Superior temporal gyrus (tissue), 1 donor: ENCODE measurements around the gene BECN2.

Experiments
- DNase-seq: peaks from one replicate; pipeline ENCODE4 v3.0.0-alpha.2; 2016; ENCODE audit errors: extremely low spot score

The BECN2 gene

DNA sequence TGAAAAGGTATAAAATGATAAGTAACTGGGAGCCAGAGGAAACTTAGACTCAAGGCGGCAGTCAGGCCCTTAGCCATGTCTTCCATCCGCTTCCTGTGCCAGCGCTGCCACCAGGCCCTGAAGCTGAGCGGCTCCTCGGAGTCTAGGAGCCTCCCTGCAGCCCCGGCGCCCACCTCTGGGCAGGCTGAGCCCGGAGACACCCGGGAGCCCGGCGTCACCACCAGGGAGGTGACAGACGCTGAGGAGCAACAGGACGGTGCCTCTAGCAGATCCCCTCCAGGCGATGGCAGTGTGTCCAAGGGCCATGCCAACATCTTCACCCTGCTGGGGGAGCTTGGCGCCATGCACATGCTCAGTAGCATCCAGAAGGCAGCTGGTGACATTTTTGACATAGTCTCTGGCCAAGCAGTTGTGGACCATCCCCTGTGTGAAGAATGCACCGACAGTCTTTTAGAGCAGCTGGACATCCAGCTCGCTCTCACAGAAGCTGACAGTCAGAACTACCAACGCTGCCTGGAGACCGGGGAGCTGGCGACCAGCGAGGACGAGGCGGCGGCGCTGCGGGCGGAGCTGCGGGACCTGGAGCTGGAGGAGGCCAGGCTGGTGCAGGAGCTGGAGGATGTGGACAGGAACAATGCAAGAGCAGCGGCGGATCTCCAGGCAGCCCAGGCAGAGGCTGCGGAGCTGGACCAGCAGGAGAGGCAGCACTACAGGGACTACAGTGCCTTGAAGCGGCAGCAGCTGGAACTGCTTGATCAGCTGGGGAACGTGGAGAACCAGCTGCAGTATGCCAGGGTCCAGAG, at the start of gene BECN2:
TSS of gene BECN2 (plus strand) at position 76 of the 803 bp plus-strand sequence. CDS start at position 76, 0 bp downstream.
- DNase-seq: no peak

DNA sequence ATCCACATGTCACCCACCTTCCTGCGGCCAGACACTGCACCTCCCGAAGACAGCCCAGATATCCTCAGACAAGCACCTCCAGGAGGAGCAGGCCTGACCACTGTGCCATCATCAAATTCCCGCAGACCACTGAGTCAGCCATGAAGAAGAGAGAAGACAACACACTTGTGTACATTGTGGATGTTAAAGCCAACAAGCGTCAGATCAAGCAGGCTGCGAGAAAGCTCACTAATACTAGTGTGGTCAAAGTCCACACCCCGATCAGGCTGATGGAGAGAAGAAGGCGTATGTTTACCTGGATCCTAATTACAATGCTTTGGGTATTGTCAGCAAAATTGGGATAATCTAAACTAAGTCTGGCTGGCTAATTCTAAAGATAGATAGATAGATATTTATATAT, 41.4 kb upstream of the BECN2 start:
- no peak for DNase-seq

DNA sequence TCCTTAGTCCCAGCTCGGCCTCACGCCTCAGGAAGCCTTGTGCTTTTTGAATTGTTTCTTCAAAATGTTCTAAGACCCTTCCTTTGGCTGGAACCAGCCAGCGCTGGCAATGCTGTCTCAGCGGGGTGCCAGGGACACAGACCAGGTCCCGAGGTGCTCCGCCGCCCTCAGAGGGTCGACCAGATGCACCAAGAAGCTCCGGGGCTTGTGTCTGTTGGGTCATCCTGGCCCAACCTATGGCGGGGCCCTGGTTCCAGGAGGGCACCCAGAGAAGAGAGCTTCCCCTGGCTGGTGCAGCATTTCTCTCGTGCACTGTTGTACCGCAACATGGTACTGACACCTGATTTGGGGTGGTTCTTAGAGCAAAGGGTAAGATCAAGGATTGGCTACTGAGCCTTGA, 40.1 kb upstream of the BECN2 start:
- no peak for DNase-seq

GRCh38 chr1:241918879-241919278, 38.7 kb upstream of the BECN2 start:
- no peak for DNase-seq

DNA sequence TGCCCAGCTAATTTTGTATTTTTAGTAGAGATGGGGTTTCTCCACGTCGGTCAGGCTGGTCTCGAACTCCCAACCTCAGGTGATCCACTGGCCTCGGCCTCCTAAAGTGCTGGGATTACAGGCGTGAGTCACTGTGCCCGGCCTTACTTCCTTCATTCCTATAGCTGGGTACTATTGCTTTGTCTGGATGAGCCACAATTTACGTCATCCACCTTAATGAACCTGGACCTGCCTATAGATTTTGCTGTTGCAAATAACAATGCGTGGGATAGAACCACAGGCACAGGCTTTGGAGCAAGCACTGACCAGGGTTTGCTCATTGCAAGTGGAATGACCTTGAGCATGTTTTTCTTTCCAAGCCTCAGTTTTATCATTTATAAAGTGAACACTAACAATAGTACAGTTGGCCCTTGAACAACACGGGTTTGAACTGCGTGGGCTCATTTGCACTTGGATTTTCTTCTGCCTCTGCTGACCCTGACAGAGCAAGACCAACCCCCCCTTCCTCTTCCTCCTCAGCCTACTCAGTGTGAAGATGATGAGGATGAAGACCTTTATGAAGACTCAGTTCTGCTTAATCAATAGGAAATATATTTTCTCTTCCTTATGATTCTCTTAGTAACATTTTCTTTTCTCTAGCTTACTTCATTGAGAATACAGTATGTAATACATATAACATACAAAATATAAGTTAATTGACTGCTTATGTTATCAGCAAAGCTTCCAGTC, 33.3 kb upstream of the BECN2 start:
- no peak for DNase-seq

- DNase-seq: no peak
Measured at GRCh38 chr1:241926141-241926540, 31.4 kb upstream of the BECN2 start.

DNA sequence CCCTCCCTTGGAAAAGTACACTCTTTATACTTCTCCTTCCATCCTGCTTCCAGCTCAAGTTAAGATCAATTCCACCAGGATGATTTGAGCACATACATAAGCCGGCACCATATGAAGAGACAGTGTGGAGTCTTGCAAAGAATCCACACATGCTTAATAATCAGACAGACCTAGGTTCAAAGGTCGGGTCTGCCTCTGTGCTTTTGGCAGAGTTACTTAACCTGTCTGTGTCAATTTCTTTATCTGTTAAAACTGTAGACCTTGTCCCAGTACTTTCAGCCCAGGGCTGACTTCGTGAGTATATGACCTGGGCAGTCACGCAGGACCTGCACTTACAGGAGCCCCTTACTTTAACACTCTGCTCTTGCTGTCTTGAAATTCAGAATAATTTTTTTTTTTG, 30.2 kb upstream of the BECN2 start:
- DNase-seq: no peak

DNA sequence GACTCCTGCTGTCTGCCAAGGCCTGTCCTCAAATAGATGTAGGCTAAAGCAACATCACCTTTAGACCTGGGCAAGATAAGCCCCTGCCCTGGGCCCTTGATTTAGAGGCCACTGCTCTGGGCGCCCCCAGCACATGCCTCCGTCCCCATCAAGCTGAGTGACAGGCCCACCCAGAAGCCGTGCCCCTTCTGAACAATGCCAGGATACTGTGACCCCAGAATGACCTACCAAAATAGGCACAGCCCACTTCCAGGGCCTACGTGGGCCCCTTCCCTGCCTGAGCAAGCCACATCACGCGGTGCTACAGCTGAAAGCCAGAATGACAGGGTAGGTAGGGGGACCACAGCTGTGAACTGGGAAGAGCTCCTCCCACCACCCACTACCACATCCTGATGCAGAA, 24.7 kb upstream of the BECN2 start:
- no peak for DNase-seq

- DNase-seq: peak; percentile 33
Measured at GRCh38 chr1:241934201-241934848, 23.2 kb upstream of the BECN2 start.

- peak; percentile 13 for DNase-seq
Measured at GRCh38 chr1:241934866-241935265, 22.7 kb upstream of the BECN2 start.

- no peak for DNase-seq
Measured at GRCh38 chr1:241939798-241940197, 17.8 kb upstream of the BECN2 start.

DNA sequence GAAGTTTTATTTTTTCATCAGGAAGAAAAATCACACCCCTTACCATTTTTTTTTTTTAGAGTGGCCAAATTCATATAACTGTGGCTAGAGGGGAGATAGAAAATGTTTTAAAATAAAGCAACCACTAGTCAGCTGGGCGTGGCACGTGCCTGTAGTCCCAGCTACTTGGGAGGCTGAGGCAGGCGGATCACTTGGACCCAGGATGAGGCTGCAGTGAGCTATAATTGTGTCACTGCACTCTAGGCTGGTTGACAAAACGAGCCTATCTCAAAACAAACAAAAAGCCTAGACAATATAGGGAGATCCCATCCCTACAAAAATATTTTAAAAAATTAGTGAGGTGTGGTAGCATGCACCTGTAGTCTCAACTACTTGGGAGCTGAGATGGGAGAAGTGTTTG, 14.8 kb upstream of the BECN2 start:
- DNase-seq: no peak

DNA sequence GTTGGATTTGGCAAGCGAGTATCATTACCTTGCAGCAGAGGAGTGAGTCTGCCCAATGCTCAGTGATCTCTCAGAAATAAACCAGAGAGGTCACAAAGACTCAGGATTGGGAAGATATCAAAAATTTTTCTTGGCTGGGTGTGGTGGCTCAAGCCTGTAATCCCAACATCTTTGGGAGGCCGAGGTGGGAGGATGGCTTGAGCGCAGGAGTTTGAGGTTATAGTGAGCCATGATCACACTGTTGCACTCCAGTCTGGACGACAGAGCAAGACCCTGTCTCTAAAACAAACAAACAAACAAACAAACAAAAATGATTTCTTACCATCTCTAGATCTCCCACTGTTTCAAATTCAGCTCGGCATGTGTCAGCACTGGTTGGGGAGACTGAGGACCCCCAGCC, 13.3 kb upstream of the BECN2 start:
- no peak for DNase-seq

- no peak for DNase-seq
Measured at GRCh38 chr1:241947354-241947753, 10.2 kb upstream of the BECN2 start.

DNA sequence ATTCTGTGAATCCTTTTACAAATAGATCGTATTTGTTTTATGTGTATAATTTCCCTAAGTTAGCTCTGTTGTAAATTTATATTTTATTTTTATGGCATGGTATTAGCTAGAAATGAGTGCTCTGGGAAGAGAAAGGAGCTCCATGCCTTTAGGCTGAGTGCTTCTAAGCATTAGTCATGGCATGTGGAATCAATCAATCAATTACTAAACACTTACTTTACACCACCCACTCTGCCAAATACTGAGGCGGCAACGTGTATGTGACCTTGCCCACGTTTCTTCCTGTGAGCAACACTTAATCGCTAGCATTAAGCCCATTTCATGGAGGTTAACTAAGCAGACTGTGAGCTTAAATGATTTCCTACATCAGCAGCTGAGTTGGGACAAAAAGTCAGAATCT, 7.2 kb upstream of the BECN2 start:
- no peak for DNase-seq

- no peak for DNase-seq
Measured at GRCh38 chr1:241962153-241962552, 4.6 kb downstream of the BECN2 start.

DNA sequence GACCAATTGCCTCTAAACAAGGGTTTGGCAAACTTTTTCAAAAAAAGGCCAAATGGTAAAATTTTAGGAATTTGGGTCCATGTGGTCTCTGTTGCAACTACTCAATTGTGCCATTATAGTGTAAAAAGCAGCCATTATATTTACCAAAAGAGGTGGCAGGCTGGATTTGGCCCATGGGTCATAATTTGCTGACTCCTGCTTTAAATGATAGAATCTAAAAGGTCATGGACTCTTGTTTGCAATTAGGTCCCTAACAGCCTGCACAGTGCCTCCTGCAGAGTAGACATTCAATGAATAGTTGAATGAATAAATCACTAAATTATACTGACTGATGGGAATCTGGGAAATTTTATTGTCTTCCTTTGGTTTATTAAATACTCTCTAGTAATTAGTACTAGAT, 6.2 kb downstream of the BECN2 start:
- no peak for DNase-seq

DNA sequence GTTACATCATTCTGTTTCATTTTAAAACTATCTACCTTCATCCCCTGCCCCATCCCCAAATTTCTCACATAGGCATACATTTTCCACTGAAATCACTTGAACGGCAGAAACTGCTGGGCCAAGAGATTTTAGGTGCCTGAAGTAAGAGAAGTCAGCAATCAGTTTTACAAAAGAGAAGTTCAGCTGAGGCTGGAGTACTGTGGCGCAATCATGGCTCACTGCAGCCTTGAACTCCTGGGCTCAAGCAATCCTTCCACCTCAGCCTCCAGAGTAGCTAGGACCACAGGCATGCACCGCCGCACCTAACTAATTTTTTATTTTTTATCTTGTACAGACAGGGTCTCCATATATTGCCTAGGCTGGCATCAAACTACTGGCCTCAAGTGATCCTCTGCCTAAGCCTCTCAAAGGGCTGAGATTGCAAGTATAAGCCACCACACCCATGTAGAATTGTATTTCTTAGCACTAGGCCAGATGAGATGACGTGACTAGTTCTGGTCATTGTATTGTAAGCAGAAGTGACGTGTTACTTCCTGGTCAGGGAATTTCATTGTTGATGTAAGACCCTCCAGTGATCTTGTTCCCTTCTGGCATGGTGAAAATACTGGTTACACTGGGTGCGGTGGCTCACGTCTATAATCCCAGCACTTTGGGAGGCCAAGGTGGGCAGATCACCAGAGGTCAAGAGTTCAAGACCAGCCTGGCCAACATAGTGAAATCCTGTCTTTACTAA, 7.1 kb downstream of the BECN2 start:
- DNase-seq: no peak

DNA sequence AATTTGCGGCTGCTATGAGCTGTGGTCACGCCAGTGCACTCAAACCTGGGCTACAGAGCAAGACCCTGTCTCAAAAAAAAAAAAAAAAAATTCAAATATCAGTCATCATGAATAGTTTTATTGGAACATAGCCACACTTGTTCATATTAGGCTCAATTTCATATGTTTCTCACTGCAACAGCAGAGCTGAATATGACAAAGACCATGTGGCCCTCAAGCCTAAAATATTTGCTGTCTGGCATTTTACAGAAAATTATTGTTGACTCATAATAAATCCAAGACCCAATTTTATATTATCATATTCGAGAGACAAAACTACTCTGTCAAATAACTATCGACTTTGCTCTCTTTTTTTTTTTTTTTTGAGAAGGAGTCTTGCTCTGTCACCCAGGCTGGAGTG, 11.0 kb downstream of the BECN2 start:
- DNase-seq: no peak

- no peak for DNase-seq
Measured at GRCh38 chr1:241972703-241973369, 15.3 kb downstream of the BECN2 start.

- DNase-seq: no peak
Measured at GRCh38 chr1:241976229-241976628, 18.7 kb downstream of the BECN2 start.

- DNase-seq: no peak
Measured at GRCh38 chr1:241979071-241979470, 21.5 kb downstream of the BECN2 start.
